OCI-LY7 (cell line): ENCODE measurements around the gene BTBD9.

ENCODE experiments used
- CTCF ChIP-seq: fragments of 200-600 bp; sonication (generic); conservative IDR thresholded peaks from 2 replicates; pipeline ENCODE4 v1.5.1; 2014; ENCODE audit warnings: mild to moderate bottlenecking, antibody characterized with exemption, low read length, moderate library complexity, mixed read lengths
- EZH2phosphoT487 ChIP-seq: fragments of 200-600 bp; sonication (generic); IDR thresholded peaks from 2 replicates; pipeline ENCODE4 v1.6.1; 2018; ENCODE audit warnings: low read depth, borderline replicate concordance, mild to moderate bottlenecking, mixed run types, antibody characterized with exemption, low read length, moderate library complexity, mixed read lengths

GRCh38 chr6:38673397-38674165 lies 33.9 kb upstream of the BTBD9 start:
- no peak for TF ChIP-seq CTCF
- no peak for TF ChIP-seq EZH2phosphoT487
